Activated CD8-positive, alpha-beta T cell treated with anti-CD3 and anti-CD28 coated beads, Interleukin-2, amount 10 ng/mL, durations not matched to agents 7 days and 5 days (primary cell): ENCODE data around the gene ESYT2. TPM values are rescaled to one million over a fixed set of nuclear protein-coding genes. Genes with fewer than 3 reads are reported as not detected.

Experiments used
- ATAC-seq: fragments of 150-1000 bp; cut with Tn5 transposase; one replicate; pipeline ENCODE4 v1.10.0; 2021; ENCODE audit warnings: moderate library complexity
- CTCF ChIA-PET: fragments of 350-600 bp; sonication (Branson Sonifier 250); formaldehyde crosslinking; loops from one replicate; lab custom pipeline; 2021; ENCODE audit warnings: antibody characterized with exemption; lab: Charles Lee
- POLR2A ChIA-PET: fragments of 350-600 bp; sonication (Branson Sonifier 250); formaldehyde crosslinking; loops from one replicate; lab custom pipeline; 2021; ENCODE audit warnings: antibody characterized with exemption; lab: Charles Lee
- DNase-seq: peaks from one replicate; pipeline ENCODE4 v3.0.0-alpha.2; 2020
- H3K27ac Mint-ChIP-seq: one replicate; pipeline ENCODE4 v1.8.0; 2021; ENCODE audit warnings: mild to moderate bottlenecking, mixed read lengths
- H3K27me3 Mint-ChIP-seq: one replicate; pipeline ENCODE4 v1.8.0; 2021; ENCODE audit warnings: low read depth, mixed read lengths
- H3K36me3 Mint-ChIP-seq: one replicate; pipeline ENCODE4 v1.8.0; 2021; ENCODE audit warnings: low read depth, mixed read lengths
- H3K4me1 Mint-ChIP-seq: one replicate; pipeline ENCODE4 v1.8.0; 2021; ENCODE audit warnings: low read depth, mixed read lengths
- H3K4me3 Mint-ChIP-seq: one replicate; pipeline ENCODE4 v1.8.0; 2021; ENCODE audit warnings: mild to moderate bottlenecking, mixed read lengths
- H3K9me3 Mint-ChIP-seq: one replicate; pipeline ENCODE4 v1.8.0; 2022; ENCODE audit warnings: mixed read lengths; ENCODE audit not compliant: insufficient read depth
- total RNA-seq, 2 experiments: library from RNA; stranded (reverse); gene quantifications; one replicate each; pipeline ENCODE4 v1.2.3, GENCODE V29; 2021

The ESYT2 gene
- total RNA-seq, 2 experiments from 2014 or later, result 85.0 to 85.9 TPM

DNA sequence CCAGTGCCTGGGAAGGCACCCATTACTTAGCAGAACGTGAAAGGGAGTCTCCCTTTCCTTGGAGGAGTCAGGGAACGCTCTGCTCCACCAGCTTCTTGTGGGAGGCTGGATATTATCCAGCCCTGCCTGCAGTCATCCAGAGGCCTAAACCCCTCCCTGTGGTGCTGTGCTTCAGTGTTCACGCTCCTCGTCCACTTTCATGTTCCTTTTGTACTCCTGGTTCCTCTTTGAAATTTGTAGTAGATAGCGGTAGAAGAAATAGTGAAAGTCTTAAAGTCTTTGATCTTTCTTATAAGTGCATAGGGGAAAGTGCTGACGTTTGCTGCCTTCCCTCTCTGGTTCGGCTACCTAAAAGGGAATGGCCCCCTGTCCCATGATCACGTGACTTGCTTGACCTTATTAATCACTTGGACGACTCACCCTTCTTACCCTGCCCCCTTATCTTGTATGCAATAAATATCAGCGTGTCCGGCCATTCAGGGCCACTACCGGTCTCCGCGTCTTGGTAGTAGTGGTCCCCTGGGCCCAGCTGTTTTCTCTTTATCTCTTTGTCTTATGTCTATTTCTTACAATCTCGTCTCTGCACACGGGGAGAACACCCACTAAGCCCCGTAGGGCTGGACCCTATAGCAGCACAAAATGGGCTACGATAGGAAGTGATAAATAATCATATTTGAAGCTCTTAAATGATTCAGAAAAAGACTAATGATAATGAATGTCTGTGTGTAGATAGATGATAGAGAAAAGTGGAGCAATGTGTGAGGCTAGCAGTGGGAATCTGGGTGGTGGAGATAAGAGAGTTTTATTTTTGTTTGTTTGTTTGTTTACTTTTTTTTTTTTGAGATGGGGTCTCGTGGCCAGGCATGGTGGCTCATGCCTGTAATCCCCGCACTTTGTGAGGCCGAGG, 5.8 kb upstream of the ESYT2 start:
- POLR2A ChIA-PET, result interaction anchor here (0.6 kb wide), 1 partner anchor 11 kb away, joined by 3 read pairs; no protein-coding TSS in a partner anchor
- Mint-ChIP-seq H3K9me3 (no peaks in the 10 kb centered on the region), H3K4me1 (peaks cover 15% of the 10 kb centered on the region), H3K4me3 (no peak overlapping the region), H3K36me3 (no peaks in the 10 kb centered on the region), H3K27ac (no peak overlapping the region), H3K27me3 (peaks cover 8% of the 10 kb centered on the region)
- ATAC-seq (no peak), DNase-seq (no peak)
- CTCF ChIA-PET, result no interaction called here

GRCh38 chr7:158832994-158833393, 3.7 kb upstream of the ESYT2 start:
- CTCF ChIA-PET, result interaction anchor here (1.0 to 2.4 kb wide), 2 partner anchors 9 to 144 kb away, joined by 3 to 6 read pairs; no protein-coding TSS in a partner anchor
- no peak overlapping the region for H3K4me3 Mint-ChIP-seq
- H3K27ac Mint-ChIP-seq, result no peak overlapping the region

GRCh38 chr7:158831738-158832091, 2.4 kb upstream of the ESYT2 start:
- Mint-ChIP-seq H3K27me3 (peaks cover 8% of the 10 kb centered on the region), H3K4me3 (no peak overlapping the region), H3K4me1 (peaks cover 24% of the 10 kb centered on the region), H3K9me3 (no peaks in the 10 kb centered on the region), H3K36me3 (peaks cover 11% of the 10 kb centered on the region), H3K27ac (no peak overlapping the region)
- POLR2A ChIA-PET, result interaction anchor here (0.6 kb wide), 1 partner anchor 229 kb away, joined by 3 read pairs; no protein-coding TSS in a partner anchor
- ATAC-seq, result no peak
- CTCF ChIA-PET, result interaction anchor here (0.6 to 2.4 kb wide), 2 partner anchors 11 to 102 kb away, joined by 3 to 6 read pairs; no protein-coding TSS in a partner anchor
- no peak for DNase-seq

More at GRCh38 chr7:158832994-158833393, 3.7 kb upstream of the ESYT2 start:
- DNase-seq (no peak), ATAC-seq (no peak)
- Mint-ChIP-seq H3K36me3 (peaks cover 2% of the 10 kb centered on the region), H3K27me3 (peaks cover 8% of the 10 kb centered on the region), H3K9me3 (no peaks in the 10 kb centered on the region), H3K4me1 (peaks cover 17% of the 10 kb centered on the region)
- POLR2A ChIA-PET, result no interaction called here

DNA sequence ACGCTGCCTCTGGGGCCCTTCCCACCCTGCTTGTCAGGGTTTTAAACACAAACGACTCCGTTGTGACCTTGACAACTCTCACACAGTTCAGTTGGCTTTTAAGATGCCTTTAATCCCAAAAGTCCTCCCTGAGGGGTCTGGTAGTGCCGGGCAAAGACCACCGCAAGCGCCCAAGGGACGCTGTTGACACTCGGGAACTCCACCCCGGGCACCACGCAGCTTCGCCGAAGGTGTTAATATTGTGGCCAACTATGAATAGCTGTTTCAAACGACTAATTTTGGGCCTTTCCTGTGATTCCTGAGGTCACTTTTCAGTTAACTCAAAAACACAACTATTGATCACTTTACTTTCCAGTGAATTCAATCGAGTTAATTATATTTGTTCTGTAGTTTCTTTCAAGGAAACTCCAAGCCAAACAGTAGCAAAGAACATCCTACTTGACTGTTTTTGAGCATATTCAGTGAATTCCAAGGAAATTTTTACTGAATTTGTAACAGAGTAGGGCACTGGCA, 958 bp upstream of the ESYT2 start:
- CTCF ChIA-PET, result interaction anchor here (1.2 to 2.3 kb wide), 5 partner anchors 11 to 33 kb away, joined by 4 to 8 read pairs (median 5); no protein-coding TSS in a partner anchor
- DNase-seq (no peak), ATAC-seq (no peak)
- peaks cover 8% of the 10 kb centered on the region for H3K27me3 Mint-ChIP-seq
- H3K4me1 Mint-ChIP-seq, result peaks cover 32% of the 10 kb centered on the region
- H3K9me3 Mint-ChIP-seq, result no peaks in the 10 kb centered on the region
- POLR2A ChIA-PET, result interaction anchor here (0.7 to 2.2 kb wide), 11 partner anchors 11 to 146 kb away, joined by 3 to 16 read pairs (median 4); partner anchors contain the start of gene DYNC2I1
- H3K4me3 Mint-ChIP-seq, result peak overlapping the region; percentile 78
- peak overlapping the region; percentile 90 for H3K27ac Mint-ChIP-seq
- H3K36me3 Mint-ChIP-seq, result peaks cover 19% of the 10 kb centered on the region

GRCh38 chr7:158829021-158829341, 328 bp downstream of the ESYT2 start:
- H3K36me3 Mint-ChIP-seq, result peaks cover 22% of the 10 kb centered on the region
- CTCF ChIA-PET, result interaction anchor here (0.9 to 2.3 kb wide), 7 partner anchors 14 to 34 kb away, joined by 3 to 8 read pairs (median 5); no protein-coding TSS in a partner anchor
- DNase-seq, result peak; percentile 73
- H3K4me1 Mint-ChIP-seq, result peaks cover 43% of the 10 kb centered on the region
- POLR2A ChIA-PET, result interaction anchor here (0.6 to 2.2 kb wide), 7 partner anchors 9 to 62 kb away, joined by 3 to 16 read pairs (median 4); no protein-coding TSS in a partner anchor
- peak overlapping the region; percentile 98 for H3K4me3 Mint-ChIP-seq
- H3K27me3 Mint-ChIP-seq, result peaks cover 8% of the 10 kb centered on the region
- peak overlapping the region; percentile 88 for H3K27ac Mint-ChIP-seq
- no peaks in the 10 kb centered on the region for H3K9me3 Mint-ChIP-seq
- peak; percentile 65 for ATAC-seq

DNA sequence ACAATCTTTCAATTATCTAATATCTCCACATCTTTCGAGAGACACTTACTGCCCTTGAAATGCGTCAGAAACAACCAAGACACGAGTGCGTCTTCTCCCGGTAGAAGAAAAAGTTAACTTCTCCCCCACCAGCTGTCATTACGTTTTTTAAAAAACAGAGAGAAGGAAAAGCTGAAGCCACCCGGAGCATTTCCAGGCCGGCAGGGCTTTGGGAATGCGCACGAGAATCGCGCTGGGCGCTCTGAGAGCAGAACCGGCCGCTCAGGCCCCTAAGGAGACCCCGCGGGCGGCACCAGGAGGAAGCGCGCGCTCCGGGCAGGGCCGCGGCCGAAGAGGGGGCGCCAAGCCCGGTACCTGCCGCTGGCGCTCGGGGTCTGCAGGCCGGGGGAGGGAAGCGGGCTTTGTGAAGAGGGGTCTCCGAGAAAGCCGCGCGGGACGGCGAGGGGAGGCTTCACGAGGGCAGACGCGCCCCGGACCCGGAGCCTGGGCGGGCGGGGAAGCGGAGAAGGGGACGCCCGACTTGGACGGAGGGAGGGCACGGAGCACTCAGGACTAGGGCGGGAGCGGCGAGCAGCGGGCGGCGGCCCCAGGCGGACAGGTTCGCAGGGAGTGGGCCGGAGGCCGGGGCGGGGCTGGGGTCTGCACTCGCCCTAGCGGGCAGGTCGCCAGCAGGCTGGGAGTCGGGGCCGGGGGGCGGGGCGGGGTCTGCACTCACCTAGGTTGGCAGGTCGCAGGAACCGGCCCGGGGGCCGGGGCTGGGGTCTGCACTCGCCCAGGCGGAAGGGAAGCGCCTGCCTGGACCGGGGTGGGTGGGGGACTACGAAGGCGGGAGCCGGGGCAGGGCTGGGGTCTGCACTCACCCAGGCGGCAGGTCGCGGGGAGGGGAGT, 932 bp downstream of the ESYT2 start:
- POLR2A ChIA-PET, result interaction anchor here (0.8 to 2.9 kb wide), 9 partner anchors 9 to 62 kb away, joined by 3 to 16 read pairs (median 7); no protein-coding TSS in a partner anchor
- peaks cover 46% of the 10 kb centered on the region for H3K4me1 Mint-ChIP-seq
- H3K36me3 Mint-ChIP-seq, result peaks cover 24% of the 10 kb centered on the region
- peak overlapping the region; percentile 98 for H3K4me3 Mint-ChIP-seq
- no peaks in the 10 kb centered on the region for H3K9me3 Mint-ChIP-seq
- peaks cover 8% of the 10 kb centered on the region for H3K27me3 Mint-ChIP-seq
- CTCF ChIA-PET, result interaction anchor here (0.9 to 2.3 kb wide), 6 partner anchors 11 to 19 kb away, joined by 3 to 12 read pairs (median 6); no protein-coding TSS in a partner anchor
- DNase-seq (no peak), ATAC-seq (peak; percentile 1)
- peak overlapping the region; percentile 94 for H3K27ac Mint-ChIP-seq

DNA sequence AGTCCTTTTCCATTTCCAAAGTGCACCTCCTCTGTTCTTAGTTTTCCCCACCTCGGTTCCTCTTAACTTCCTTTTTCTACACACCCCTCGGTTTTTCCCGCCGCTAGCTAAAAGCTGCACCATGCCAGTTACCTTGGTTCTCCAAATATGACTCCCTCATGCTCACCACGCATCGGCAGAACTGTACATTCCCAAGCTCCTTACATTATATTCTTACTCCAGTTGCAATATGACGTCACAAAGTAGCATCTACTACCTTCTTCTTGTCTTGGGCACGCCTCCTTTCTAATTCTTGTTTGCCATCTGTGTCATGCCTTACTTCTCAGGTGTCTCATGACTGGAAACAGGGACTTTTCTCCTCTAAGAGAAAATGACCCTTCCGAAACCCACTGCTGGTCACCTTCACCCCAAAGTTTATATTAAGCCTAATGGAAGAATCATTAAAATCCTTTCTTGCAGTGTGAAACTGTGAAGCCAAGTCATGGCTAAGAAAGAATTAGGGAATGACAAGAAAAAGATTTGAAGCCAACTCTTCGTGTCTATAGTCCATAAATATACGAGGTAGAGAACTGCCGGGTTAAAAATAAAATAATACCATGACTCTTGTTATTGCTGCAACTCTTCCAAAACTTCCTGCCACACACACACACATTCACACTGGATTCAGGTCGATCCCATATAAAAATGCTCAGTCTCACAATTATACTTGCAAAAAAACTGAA, 1.7 kb downstream of the ESYT2 start:
- H3K9me3 Mint-ChIP-seq, result no peaks in the 10 kb centered on the region
- peak overlapping the region; percentile 94 for H3K27ac Mint-ChIP-seq
- H3K27me3 Mint-ChIP-seq, result peaks cover 5% of the 10 kb centered on the region
- ATAC-seq (no peak), DNase-seq (no peak)
- POLR2A ChIA-PET, result interaction anchor here (1.0 to 2.9 kb wide), 6 partner anchors 8 to 36 kb away, joined by 3 to 14 read pairs (median 4); no protein-coding TSS in a partner anchor
- peak overlapping the region; percentile 98 for H3K4me3 Mint-ChIP-seq
- CTCF ChIA-PET, result interaction anchor here (0.7 to 2.1 kb wide), 4 partner anchors 10 to 149 kb away, joined by 4 to 12 read pairs (median 6); no protein-coding TSS in a partner anchor
- peaks cover 28% of the 10 kb centered on the region for H3K36me3 Mint-ChIP-seq
- peaks cover 52% of the 10 kb centered on the region for H3K4me1 Mint-ChIP-seq

GRCh38 chr7:158825628-158826289, 3.5 kb downstream of the ESYT2 start:
- H3K36me3 Mint-ChIP-seq, result peaks cover 35% of the 10 kb centered on the region
- no peaks in the 10 kb centered on the region for H3K9me3 Mint-ChIP-seq
- H3K27me3 Mint-ChIP-seq, result no peaks in the 10 kb centered on the region
- H3K27ac Mint-ChIP-seq, result peak overlapping the region; percentile 40
- CTCF ChIA-PET, result interaction anchor here (0.8 kb wide), 1 partner anchor 14 kb away, joined by 3 read pairs; no protein-coding TSS in a partner anchor
- POLR2A ChIA-PET, result interaction anchor here (2.9 kb wide), 1 partner anchor 13 kb away, joined by 14 read pairs; no protein-coding TSS in a partner anchor
- peaks cover 59% of the 10 kb centered on the region for H3K4me1 Mint-ChIP-seq
- ATAC-seq (no peak), DNase-seq (no peak)
- H3K4me3 Mint-ChIP-seq, result peak overlapping the region; percentile 3

GRCh38 chr7:158824028-158824427, 5.3 kb downstream of the ESYT2 start:
- peak overlapping the region; percentile 80 for H3K27ac Mint-ChIP-seq

More at GRCh38 chr7:158824028-158824427, 5.3 kb downstream of the ESYT2 start:
- Mint-ChIP-seq H3K4me3 (peak overlapping the region; percentile 58), H3K27me3 (no peaks in the 10 kb centered on the region), H3K4me1 (peaks cover 68% of the 10 kb centered on the region), H3K36me3 (peaks cover 36% of the 10 kb centered on the region), H3K9me3 (no peaks in the 10 kb centered on the region)
- ChIA-PET CTCF (interaction anchor here (1.3 to 2.1 kb wide), 3 partner anchors 9 to 153 kb away, joined by 7 to 14 read pairs (median 9); no protein-coding TSS in a partner anchor), POLR2A (interaction anchor here (0.6 to 3.8 kb wide), 10 partner anchors 8 to 119 kb away, joined by 3 to 29 read pairs (median 4); partner anchors contain the start of gene NCAPG2)
- ATAC-seq, result peak; percentile 71
- peak; percentile 86 for DNase-seq
